Activated T-cell treated with anti-CD3 and anti-CD28 coated beads, Interleukin-2, amount 50 U/mL, for 4 hours (primary cell): Measurements from ENCODE around the gene GSPT1. TPM values are rescaled to one million over a fixed set of nuclear protein-coding genes. Genes with fewer than 3 reads are reported as not detected.
"Not testable (repeated sequence)": the region's sequence is repeated elsewhere in the genome, so short reads cannot be mapped to it uniquely, and the experiment has no call there.

Experiments used
- ATAC-seq, 2 donors: fragments of 200-7000 bp; cut with Tn5 transposase; one replicate each; pipeline ENCODE4 v1.10.0; 2021
- DNase-seq: peaks from one replicate; pipeline ENCODE4 v3.0.0-alpha.2; 2020
- H3K27me3 Mint-ChIP-seq: one replicate; pipeline ENCODE4 v1.8.0; 2021; ENCODE audit warnings: low read depth, mixed read lengths
- H3K36me3 Mint-ChIP-seq: one replicate; pipeline ENCODE4 v1.8.0; 2022; ENCODE audit warnings: mixed read lengths; ENCODE audit not compliant: insufficient read depth
- H3K4me1 Mint-ChIP-seq: one replicate; pipeline ENCODE4 v1.8.0; 2021; ENCODE audit warnings: low read depth, mixed read lengths
- H3K4me3 Mint-ChIP-seq: one replicate; pipeline ENCODE4 v1.8.0; 2021; ENCODE audit warnings: mild to moderate bottlenecking, moderate library complexity, mixed read lengths
- H3K9me3 Mint-ChIP-seq: one replicate; pipeline ENCODE4 v1.8.0; 2021; ENCODE audit warnings: mixed read lengths
- total RNA-seq, 3 donors: library from RNA; stranded (reverse); gene quantifications; one replicate each; pipeline ENCODE4 v1.2.1, GENCODE V29; 2021

The GSPT1 gene
- total RNA-seq, 3 donors from 2014 or later: 266 to 281 (median 276) TPM

DNA sequence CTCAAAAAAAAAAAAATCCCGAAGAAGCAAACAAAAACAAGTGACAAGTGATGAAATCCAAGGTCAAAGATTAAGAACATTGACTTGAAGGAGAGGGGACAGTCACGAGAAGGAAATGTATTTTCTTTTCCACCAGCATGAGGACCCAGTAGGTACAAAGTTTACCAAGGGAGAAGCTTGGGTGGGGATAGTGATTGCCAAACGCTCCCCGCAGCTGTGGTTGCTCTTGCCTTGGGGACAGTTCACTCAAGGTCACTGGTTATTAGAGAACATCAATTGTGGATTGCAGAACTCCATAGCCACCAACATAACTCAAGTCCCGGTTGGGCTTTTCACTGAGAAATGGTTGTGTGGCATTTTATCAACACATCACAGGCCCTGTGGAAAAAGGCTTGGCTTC lies 91.4 kb downstream of the GSPT1 start:
- Mint-ChIP-seq H3K36me3 (no peaks in the 10 kb centered on the region), H3K4me1 (no peaks in the 10 kb centered on the region), H3K27me3 (no peaks in the 10 kb centered on the region), H3K9me3 (no peaks in the 10 kb centered on the region), H3K4me3 (no peak overlapping the region)
- DNase-seq (no peak), ATAC-seq (no peak)

DNA sequence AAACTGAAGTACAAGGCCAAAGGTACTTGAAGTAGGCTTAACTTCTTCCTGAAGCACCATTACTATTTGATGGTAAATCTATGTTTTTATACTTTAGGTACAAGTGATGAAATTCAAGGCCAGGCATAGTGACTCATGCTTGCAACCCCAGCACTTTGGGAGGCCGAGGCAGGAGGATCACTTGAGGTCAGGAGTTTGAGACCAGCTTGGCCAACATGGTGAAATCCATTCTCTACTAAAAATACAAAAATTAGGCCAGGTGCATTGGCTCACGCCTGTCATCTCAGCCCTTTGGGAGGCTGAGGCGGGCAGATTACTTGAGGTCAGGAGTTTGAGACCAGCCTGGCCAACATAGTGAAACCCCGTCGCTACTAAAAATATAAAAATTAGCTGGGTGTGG lies 92.1 kb downstream of the GSPT1 start:
- H3K36me3 Mint-ChIP-seq, H3K27me3 Mint-ChIP-seq, ATAC-seq, H3K9me3 Mint-ChIP-seq, H3K4me3 Mint-ChIP-seq, DNase-seq, H3K4me1 Mint-ChIP-seq: not testable (repeated sequence)

DNA sequence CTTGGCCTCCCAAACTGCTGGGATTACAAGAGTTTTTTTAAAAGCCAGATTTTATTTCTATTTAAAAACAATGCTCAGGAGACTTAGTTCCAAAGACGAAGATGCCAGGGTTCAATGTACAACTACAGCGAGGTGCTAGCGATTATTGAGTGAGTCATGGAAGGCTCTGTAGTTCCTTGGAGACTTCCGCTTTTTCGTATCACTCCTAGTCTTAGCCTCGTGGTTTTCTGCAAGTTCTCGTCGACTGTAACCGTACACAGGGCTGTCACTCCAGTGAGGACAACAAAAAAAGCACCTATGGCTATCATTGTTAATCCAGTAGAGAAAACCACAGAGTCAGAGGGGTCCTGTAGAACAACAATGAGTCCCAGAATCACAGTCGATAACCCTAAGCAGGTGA lies 96.0 kb downstream of the GSPT1 start:
- no peak for ATAC-seq
- DNase-seq: no peak
- no peaks in the 10 kb centered on the region for H3K9me3 Mint-ChIP-seq
- no peaks in the 10 kb centered on the region for H3K27me3 Mint-ChIP-seq
- H3K4me1 Mint-ChIP-seq: no peaks in the 10 kb centered on the region
- no peak overlapping the region for H3K4me3 Mint-ChIP-seq
- H3K36me3 Mint-ChIP-seq: no peaks in the 10 kb centered on the region

DNA sequence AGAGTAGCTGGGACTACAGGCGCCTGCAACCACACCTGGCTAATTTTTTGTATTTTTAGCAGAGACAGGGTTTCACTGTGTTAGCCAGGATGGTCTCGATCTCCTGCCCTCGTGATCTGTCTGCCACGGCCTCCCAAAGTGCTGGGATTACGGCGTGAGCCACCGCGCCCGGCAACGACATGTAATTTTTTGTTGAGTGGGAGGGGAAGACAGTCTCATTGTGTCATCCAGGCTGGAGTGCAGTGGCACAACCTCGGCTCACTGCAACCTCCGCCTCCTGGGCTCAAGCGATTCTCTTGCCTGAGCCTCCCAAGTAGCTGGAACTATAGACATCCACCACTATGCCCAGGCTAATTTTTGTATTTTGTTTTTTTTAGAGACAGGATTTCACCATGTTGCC lies 96.8 kb downstream of the GSPT1 start:
- H3K36me3 Mint-ChIP-seq, ATAC-seq, H3K9me3 Mint-ChIP-seq, H3K4me3 Mint-ChIP-seq, H3K27me3 Mint-ChIP-seq, H3K4me1 Mint-ChIP-seq, DNase-seq: not testable (repeated sequence)

Other genes with a start within 250 kb of the GSPT1 start
- gene SNN, start 247.5 kb downstream of the GSPT1 start, total RNA-seq: 1 to 10 TPM; 6.5 to 8.3 (median 7.6) TPM
- 10 to 100 TPM; 34.3 to 39.0 (median 35.5) TPM for gene TXNDC11, start 173.1 kb downstream of the GSPT1 start, total RNA-seq
- gene ZC3H7A, start 118.7 kb downstream of the GSPT1 start, total RNA-seq: 10 to 100 TPM; 33.3 to 39.7 (median 38.4) TPM
- 100 to 1,000 TPM; 464 to 500 (median 484) TPM for gene RSL1D1, start 64.4 kb downstream of the GSPT1 start, total RNA-seq
- 10 to 100 TPM in 1 of 3 donors, 1 to 10 TPM in 2; 4.3 to 11.7 (median 6.2) TPM for gene NPIPB2, start 26.1 kb upstream of the GSPT1 start, total RNA-seq
- not detected for gene TNFRSF17, start 49.3 kb upstream of the GSPT1 start, total RNA-seq
- gene SNX29, start 60.8 kb upstream of the GSPT1 start, total RNA-seq: 10 to 100 TPM in 1 of 3 donors, 1 to 10 TPM in 2; 8.3 to 10.6 (median 9.8) TPM